Stomach (tissue), 9 donors: ENCODE results near the gene PTPRM. TPM values are rescaled to one million over a fixed set of nuclear protein-coding genes. Genes with fewer than 3 reads are reported as not detected.
A peak's percentile ranks its signal among the peaks of the same experiment; 100 is the strongest.

Source experiments
- DNase-seq, 2 donors: peaks; one replicate each; pipeline versions ENCODE4 v3.0.0 to v3.0.0-alpha.2; 2013 to 2019
- H3K27ac ChIP-seq, 5 donors: fragments of 200-600 bp in 4 of 5; sonication (generic) in 4 of 5; one replicate each; pipeline ENCODE4 v1.5.1; 2013 to 2019; ENCODE audit warnings: mild to moderate bottlenecking in 1 of 5, moderate library complexity in 1 of 5
- H3K27me3 ChIP-seq, 3 donors: fragments of 200-600 bp; sonication (generic); one replicate each; pipeline ENCODE4 v1.5.1; 2017 to 2019; ENCODE audit warnings: mixed run types in 1 of 3
- H3K36me3 ChIP-seq, 4 donors: fragments of 200-600 bp; sonication (generic); 1 replicate in 3 of 4; 2 replicates in 1 of 4; pipeline ENCODE4 v1.5.1; 2016 to 2019
- H3K4me1 ChIP-seq, 4 donors: fragments of 200-600 bp; sonication (generic); one replicate each; pipeline ENCODE4 v1.5.1; 2016 to 2019
- H3K4me3 ChIP-seq, 4 donors: fragments of 200-600 bp; sonication (generic) in 3 of 4; one replicate each; pipeline ENCODE4 v1.5.1; 2016 to 2019; ENCODE audit warnings: mild to moderate bottlenecking in 1 of 4
- H3K9me3 ChIP-seq, 4 donors: fragments of 200-600 bp; sonication (generic); one replicate each; pipeline ENCODE4 v1.5.1; 2016 to 2019
- EP300 ChIP-seq: sonication (generic); formaldehyde crosslinking; IDR thresholded peaks from one replicate; pipeline ENCODE4 v1.6.1; 2017; ENCODE audit warnings: antibody characterized with exemption
- POLR2A ChIP-seq, 4 donors: fragments of 450-650 bp; IDR thresholded peaks; one replicate each; pipeline ENCODE4 v1.6.1; 2016; ENCODE audit warnings: antibody characterized with exemption in 4 of 4, control low read depth in 2 of 4, mild to moderate bottlenecking in 1 of 4, moderate library complexity in 1 of 4
- POLR2AphosphoS5 ChIP-seq, 3 donors: sonication (generic); formaldehyde crosslinking; IDR thresholded peaks; one replicate each; pipeline ENCODE4 v1.6.1; 2016; ENCODE audit warnings: antibody characterized with exemption in 3 of 3
- WGBS, 5 donors: extraction: QIAGEN DNeasy Blood & Tissue Kit in 3 of 5; methylation state at CpG; one replicate each; pipeline versions ENCODE4 v1.1.5 to v1.1.7; 2013 to 2018; 5-methylcytosine and 5-hydroxymethylcytosine counted together
- intact Hi-C: fragments of 100-400 bp; cut with DNase I; formaldehyde crosslinking; loops from one replicate; pipeline ENCODE4 v1.15.1; 2023; ENCODE audit warnings: low total_unique reads
- polyA plus RNA-seq, 3 donors: library from polyadenylated mRNA; stranded (reverse); fragments of 200-250 nt; gene quantifications; one replicate each; pipeline ENCODE4 v1.2.3, GENCODE V29; 2013
- total RNA-seq, 5 donors: library from RNA; depleted of rRNA; stranded (reverse); fragments of >200 nt; gene quantifications; one replicate each; pipeline versions ENCODE4 v1.1.0 to v1.2.3, GENCODE V29; 2014 to 2016
- TF ChIP-seq, protein P1 (sequence below), 7 experiments: fragments of 450-650 bp in 4 of 7; fragments of 200-600 bp in 3 of 7; sonication (generic) in 3 of 7; IDR thresholded peaks; one replicate each; pipeline ENCODE4 v1.5.1; 2016 to 2019; ENCODE audit warnings: antibody characterized with exemption in 7 of 7, control low read depth in 2 of 7, mild to moderate bottlenecking in 1 of 7
- donor health status: healthy with polysubstance abuse.
- donor health status: Bipolar disorder and iron deficiency.
- donor health status: healthy.

The PTPRM gene
- total and polyA plus RNA-seq, 8 donors, result 7.5 to 246 (median 58.2) TPM

DNA sequence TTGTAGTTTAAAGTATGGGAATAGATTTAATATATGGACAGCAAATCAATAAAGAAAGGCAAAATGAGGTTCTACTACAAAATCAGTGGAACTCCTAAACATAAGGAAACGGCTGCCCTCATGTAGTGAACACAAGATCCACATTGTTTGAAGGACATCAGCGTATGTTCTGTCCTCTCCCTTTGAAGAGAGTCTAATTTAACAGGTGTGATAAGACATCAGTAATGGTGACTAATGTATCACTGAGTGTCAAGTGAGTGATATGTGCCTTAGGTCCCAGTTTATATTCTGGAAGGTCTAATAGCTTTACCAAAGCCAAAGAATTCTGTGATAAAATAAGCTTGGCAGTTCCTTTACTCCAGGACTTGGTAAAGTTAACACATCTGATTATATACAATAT lies 248.7 kb downstream of the PTPRM start:
- DNase-seq, result no peak
- TF ChIP-seq, protein P1, sequence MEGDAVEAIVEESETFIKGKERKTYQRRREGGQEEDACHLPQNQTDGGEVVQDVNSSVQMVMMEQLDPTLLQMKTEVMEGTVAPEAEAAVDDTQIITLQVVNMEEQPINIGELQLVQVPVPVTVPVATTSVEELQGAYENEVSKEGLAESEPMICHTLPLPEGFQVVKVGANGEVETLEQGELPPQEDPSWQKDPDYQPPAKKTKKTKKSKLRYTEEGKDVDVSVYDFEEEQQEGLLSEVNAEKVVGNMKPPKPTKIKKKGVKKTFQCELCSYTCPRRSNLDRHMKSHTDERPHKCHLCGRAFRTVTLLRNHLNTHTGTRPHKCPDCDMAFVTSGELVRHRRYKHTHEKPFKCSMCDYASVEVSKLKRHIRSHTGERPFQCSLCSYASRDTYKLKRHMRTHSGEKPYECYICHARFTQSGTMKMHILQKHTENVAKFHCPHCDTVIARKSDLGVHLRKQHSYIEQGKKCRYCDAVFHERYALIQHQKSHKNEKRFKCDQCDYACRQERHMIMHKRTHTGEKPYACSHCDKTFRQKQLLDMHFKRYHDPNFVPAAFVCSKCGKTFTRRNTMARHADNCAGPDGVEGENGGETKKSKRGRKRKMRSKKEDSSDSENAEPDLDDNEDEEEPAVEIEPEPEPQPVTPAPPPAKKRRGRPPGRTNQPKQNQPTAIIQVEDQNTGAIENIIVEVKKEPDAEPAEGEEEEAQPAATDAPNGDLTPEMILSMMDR (IDR thresholded peaks at IDR 0.05), result no peak
- TF ChIP-seq POLR2A (IDR thresholded peaks at IDR 0.05) (no peak), POLR2AphosphoS5 (IDR thresholded peaks at IDR 0.05) (no peak), EP300 (no peak)
- 80 to 96% (median 92%) methylated on average over 2 of the region's 2 CpGs for WGBS, 5 donors
- intact Hi-C loops, result no loop called here
- Histone ChIP-seq H3K4me3 (no peak overlapping the region), H3K4me1 (peaks cover 0 to 13% (median 2%) of the 10 kb centered on the region in 4 donors), H3K27me3 (no peaks in the 10 kb centered on the region), H3K27ac (no peak overlapping the region), H3K9me3 (peaks cover 8 to 21% (median 17%) of the 10 kb centered on the region in 4 donors), H3K36me3 (no peaks in the 10 kb centered on the region)

DNA sequence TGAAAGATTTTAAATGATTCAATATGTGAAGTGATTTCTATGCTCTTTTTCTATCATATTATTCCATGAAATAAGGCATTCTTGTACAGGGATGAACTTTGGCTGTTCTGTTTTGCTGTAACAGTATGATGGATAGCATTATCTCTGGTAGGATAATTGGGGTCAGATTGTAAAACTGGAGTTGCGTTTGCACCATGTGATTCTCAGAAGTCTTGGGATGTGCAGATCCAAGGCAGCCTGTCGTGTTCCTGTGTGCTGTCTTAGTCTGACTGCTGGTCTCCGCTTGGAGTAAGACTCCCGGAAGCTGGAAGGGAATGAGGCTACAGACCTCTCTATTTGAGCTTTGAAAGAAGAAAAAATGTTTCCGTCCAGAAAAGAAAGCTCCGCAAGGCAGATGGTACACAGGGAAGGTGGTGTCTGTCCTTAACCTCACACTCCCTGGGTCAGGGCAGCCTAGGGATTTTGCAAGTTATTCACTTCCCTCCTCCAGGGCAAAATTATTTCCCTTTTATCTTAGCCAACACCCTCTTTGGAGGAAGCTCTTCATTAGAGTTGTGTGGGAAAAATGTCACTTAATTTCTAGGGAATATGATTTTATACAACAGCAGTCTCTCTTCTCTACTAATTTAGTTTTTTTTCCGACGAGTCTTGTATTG lies 250.6 kb downstream of the PTPRM start:
- H3K4me3 ChIP-seq, result no peak overlapping the region
- 74 to 87% (median 83%) methylated on average over 8 of the region's 8 CpGs for WGBS, 5 donors
- H3K9me3 ChIP-seq, result peaks cover 8 to 21% (median 17%) of the 10 kb centered on the region in 4 donors
- intact Hi-C loops, result no loop called here
- H3K27me3 ChIP-seq, result no peaks in the 10 kb centered on the region
- DNase-seq, result peak in 1 of 2 donors; percentile 74
- TF ChIP-seq POLR2A (IDR thresholded peaks at IDR 0.05), result no peak
- TF ChIP-seq, protein P1 (IDR thresholded peaks at IDR 0.05), result no peak
- no peak for TF ChIP-seq POLR2AphosphoS5 (IDR thresholded peaks at IDR 0.05)
- no peak for TF ChIP-seq EP300
- peaks cover 0 to 10% (median 4%) of the 10 kb centered on the region in 4 donors for H3K4me1 ChIP-seq
- H3K36me3 ChIP-seq, result no peaks in the 10 kb centered on the region
- no peak overlapping the region for H3K27ac ChIP-seq

DNA sequence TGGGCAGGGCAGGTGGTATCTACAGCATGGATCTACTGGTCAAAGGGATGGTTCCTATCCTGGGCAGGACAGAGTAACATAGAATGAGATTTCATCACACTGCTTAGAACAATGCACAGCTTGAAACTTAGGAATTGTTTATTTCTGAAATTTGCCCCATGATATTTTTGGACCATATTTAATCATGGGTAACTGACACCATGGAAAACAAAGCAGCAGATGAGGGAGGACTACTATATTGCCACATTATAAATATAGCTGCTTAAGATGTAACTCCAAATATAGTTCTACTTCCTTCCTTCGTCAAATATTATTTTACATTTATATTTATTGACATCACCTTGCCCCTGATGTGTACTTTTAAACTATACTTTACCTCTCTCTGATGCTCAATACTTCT lies 254.7 kb downstream of the PTPRM start:
- no peaks in the 10 kb centered on the region for H3K27me3 ChIP-seq
- H3K4me3 ChIP-seq, result no peak overlapping the region
- H3K36me3 ChIP-seq, result no peaks in the 10 kb centered on the region
- TF ChIP-seq, protein P1 (IDR thresholded peaks at IDR 0.05), result no peak
- TF ChIP-seq POLR2A (IDR thresholded peaks at IDR 0.05) (no peak), POLR2AphosphoS5 (IDR thresholded peaks at IDR 0.05) (no peak), EP300 (no peak)
- no peak overlapping the region for H3K27ac ChIP-seq
- intact Hi-C loops, result no loop called here
- peaks cover 0 to 20% (median 10%) of the 10 kb centered on the region in 4 donors for H3K4me1 ChIP-seq
- WGBS, 5 donors, result 85 to 88% (median 87%) methylated on average over 1 of the region's 1 CpG
- H3K9me3 ChIP-seq, result no peaks in the 10 kb centered on the region
- no peak for DNase-seq

DNA sequence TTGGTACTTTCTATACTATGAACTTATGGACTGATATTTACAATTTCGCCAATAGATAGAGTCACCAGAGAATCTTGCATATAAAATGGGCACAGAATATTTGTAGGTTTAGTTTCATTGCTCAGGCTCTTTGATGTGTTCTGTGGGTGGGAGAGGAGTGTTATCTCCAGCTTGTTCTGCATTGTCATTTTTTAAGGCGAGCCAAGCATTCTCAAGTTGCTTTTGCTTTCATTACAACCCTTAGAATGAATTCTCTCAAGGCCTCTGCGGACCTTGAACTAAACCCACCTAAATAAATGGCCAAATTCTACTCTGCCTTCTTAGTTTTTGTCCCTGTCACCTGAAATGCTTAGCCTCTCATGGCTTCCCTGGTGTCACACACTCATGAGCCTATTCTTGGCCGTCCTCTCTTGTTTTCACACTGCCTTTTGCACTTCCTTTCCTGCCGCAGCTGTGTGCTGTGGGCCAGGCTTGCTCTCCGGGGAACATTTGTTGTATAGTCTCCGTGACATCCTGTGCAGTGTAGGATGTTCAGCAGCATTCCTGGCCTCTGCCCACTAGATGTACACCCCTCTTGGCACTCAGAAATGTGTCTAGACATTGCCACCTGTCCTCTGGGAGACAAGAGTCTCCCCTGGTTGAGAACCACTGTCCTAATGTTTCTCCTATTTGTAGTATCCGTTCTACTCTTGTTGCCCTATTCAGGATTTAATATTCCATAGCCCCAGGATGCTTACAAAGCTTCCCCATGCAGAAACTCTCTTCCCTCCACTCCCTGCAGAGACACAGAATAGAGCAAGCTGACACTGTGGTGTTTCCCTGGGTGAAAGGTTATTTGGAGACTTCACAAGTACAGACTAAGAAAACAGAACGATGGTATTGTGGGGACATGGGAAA lies 255.6 kb downstream of the PTPRM start:
- peak in 1 of 2 donors; percentile 47 for DNase-seq
- TF ChIP-seq POLR2A (IDR thresholded peaks at IDR 0.05), result no peak
- intact Hi-C loops, result no loop called here
- 51 to 63% (median 59%) methylated on average over 9 of the region's 9 CpGs for WGBS, 5 donors
- Histone ChIP-seq H3K36me3 (no peaks in the 10 kb centered on the region), H3K4me1 (peaks cover 0 to 20% (median 10%) of the 10 kb centered on the region in 4 donors), H3K9me3 (no peaks in the 10 kb centered on the region), H3K4me3 (no peak overlapping the region), H3K27me3 (no peaks in the 10 kb centered on the region), H3K27ac (peak overlapping the region in 2 of 5 donors; percentile 9 to 27)
